Keratinocyte (primary cell): ENCODE data around the gene SSH2. TPM values are rescaled to one million over a fixed set of nuclear protein-coding genes. Genes with fewer than 3 reads are reported as not detected.

Experiments
- DNase-seq: peaks from one replicate; pipeline ENCODE4 v3.0.0-alpha.2; 2011; ENCODE audit warnings: low read depth, missing footprints, low spot score
- FAIRE-seq: peaks from 2 replicates; lab custom pipeline; 2011; peaks lifted over from hg19 to GRCh38; lab: Jason Lieb, UNC
- H2AFZ ChIP-seq: 2 replicates; pipeline ENCODE4 v1.6.0; 2012; ENCODE audit warnings: low read length, control low read depth, inconsistent platforms; ENCODE audit not compliant: control insufficient read depth
- H3K27ac ChIP-seq: 2 replicates; pipeline ENCODE4 v1.5.1; 2011; ENCODE audit warnings: low read length; ENCODE audit not compliant: control insufficient read depth, insufficient read depth
- H3K27me3 ChIP-seq: 3 replicates; pipeline ENCODE4 v1.6.0; 2011; ENCODE audit warnings: low read length; ENCODE audit not compliant: control insufficient read depth, insufficient read depth; ENCODE audit errors: extremely low read depth
- H3K36me3 ChIP-seq, 2 experiments: 2 replicates in 1 of 2; 3 replicates in 1 of 2; pipeline ENCODE4 v1.5.1; 2011; ENCODE audit warnings: low read length in 2 of 2, mild to moderate bottlenecking in 1 of 2; ENCODE audit not compliant: control insufficient read depth in 2 of 2, insufficient read depth in 2 of 2; ENCODE audit errors: extremely low read depth in 1 of 2
- H3K4me1 ChIP-seq: 3 replicates; pipeline ENCODE4 v1.5.1; 2011; ENCODE audit warnings: low read length; ENCODE audit not compliant: control insufficient read depth, insufficient read depth; ENCODE audit errors: extremely low read depth
- H3K4me2 ChIP-seq: 3 replicates; pipeline ENCODE4 v1.6.0; 2011; ENCODE audit warnings: low read depth, low read length; ENCODE audit not compliant: control insufficient read depth, insufficient read depth; ENCODE audit errors: extremely low read depth
- H3K4me3 ChIP-seq, 3 experiments: fragments of 200-600 bp in 1 of 3; sonication (generic) in 1 of 3; 2 replicates in 2 of 3; 3 replicates in 1 of 3; pipeline ENCODE4 v1.5.1; 2011 to 2016; ENCODE audit warnings: low read length in 3 of 3, mild to moderate bottlenecking in 3 of 3, control low read depth in 2 of 3, inconsistent platforms in 1 of 3, low read depth in 1 of 3, mixed read lengths in 1 of 3, mixed run types in 1 of 3, moderate library complexity in 1 of 3; ENCODE audit not compliant: control insufficient read depth in 2 of 3, insufficient read depth in 2 of 3; ENCODE audit errors: extremely low read depth in 1 of 3
- H3K79me2 ChIP-seq: 2 replicates; pipeline ENCODE4 v1.6.0; 2012; ENCODE audit warnings: low read length; ENCODE audit not compliant: control insufficient read depth, insufficient read depth
- H3K9ac ChIP-seq: 3 replicates; pipeline ENCODE4 v1.6.0; 2011; ENCODE audit warnings: low read length; ENCODE audit not compliant: control insufficient read depth, insufficient read depth; ENCODE audit errors: extremely low read depth
- H3K9me1 ChIP-seq: 3 replicates; pipeline ENCODE4 v1.6.0; 2011; ENCODE audit warnings: low read length; ENCODE audit not compliant: control insufficient read depth, insufficient read depth; ENCODE audit errors: extremely low read depth
- H3K9me3 ChIP-seq: 2 replicates; pipeline ENCODE4 v1.5.1; 2012; ENCODE audit warnings: low read depth, low read length; ENCODE audit not compliant: control insufficient read depth
- H4K20me1 ChIP-seq: 3 replicates; pipeline ENCODE4 v1.6.0; 2011; ENCODE audit warnings: low read length; ENCODE audit not compliant: control insufficient read depth, insufficient read depth; ENCODE audit errors: extremely low read depth
- EZH2 ChIP-seq: IDR thresholded peaks from one replicate; pipeline ENCODE4 v1.6.1; 2012; ENCODE audit warnings: inconsistent platforms, mild to moderate bottlenecking, low read length, moderate library complexity
- dilution Hi-C: fragments of 300-500 bp; cut with MboI; formaldehyde crosslinking; loops from one replicate; pipeline ENCODE4 v1.7.0; 2020; ENCODE audit warnings: low sequenced_read_pairs; ENCODE audit not compliant: extremely low pct_ligation_motif_present
- polyA plus RNA-seq, 5 experiments: library from polyadenylated mRNA; depleted of rRNA in 3 of 5; stranded (reverse) in 3 of 5; stranded (forward) in 1 of 5; unstranded in 1 of 5; fragments of >200 nt; gene quantifications; 1 replicate in 1 of 5; 2 replicates in 3 of 5; 3 replicates in 1 of 5; pipeline versions ENCODE4 v1.2.1 to v1.2.3, GENCODE V29; 2011 to 2012; ENCODE audit warnings: missing spikeins in 2 of 5, low read depth in 1 of 5, low replicate concordance in 1 of 5
- TF ChIP-seq, protein P1 (sequence below), 3 experiments: IDR thresholded peaks in 1 of 3; conservative IDR thresholded peaks in 1 of 3; optimal IDR thresholded peaks in 1 of 3; 2 replicates in 2 of 3; 3 replicates in 1 of 3; pipeline versions ENCODE3 to v1.5.1; 2011; ENCODE audit warnings: low read length in 3 of 3, mild to moderate bottlenecking in 3 of 3, moderate library complexity in 2 of 3, control low read depth in 1 of 3, inconsistent platforms in 1 of 3; ENCODE audit not compliant: insufficient read depth in 2 of 3; ENCODE audit errors: extremely low read depth in 1 of 3

Gene SSH2
- polyA plus RNA-seq, 1 donor (not counting 4 experiments of a cell fraction or from before 2014, with no cell fraction given): 13.9 TPM

DNA sequence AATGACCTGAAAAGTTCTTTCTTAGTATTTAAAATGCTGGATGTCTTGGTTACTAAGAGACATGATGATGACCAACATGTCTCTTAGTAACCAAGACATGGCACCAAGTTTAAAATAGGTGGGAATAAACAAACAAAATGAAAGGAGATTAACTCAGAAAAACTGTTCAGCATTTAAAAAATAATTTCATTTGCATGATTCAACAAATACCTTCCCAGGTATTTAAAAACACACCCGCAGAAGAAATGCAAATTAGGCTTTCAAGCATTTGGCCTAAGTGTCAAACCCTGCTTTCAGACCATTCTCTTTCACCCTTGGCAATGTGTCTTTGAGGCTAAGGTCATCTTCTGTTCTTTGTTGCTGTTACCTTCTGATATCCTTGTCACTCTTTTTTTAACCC is 215.9 kb downstream of the SSH2 start:
- H3K4me2 ChIP-seq: no peak overlapping the region
- dilution Hi-C loops: no loop called here
- no peak for DNase-seq
- no peak overlapping the region for H3K4me3 ChIP-seq
- H3K27ac ChIP-seq: no peak overlapping the region
- no peaks in the 10 kb centered on the region for H3K9me3 ChIP-seq
- H2AFZ ChIP-seq: no peak overlapping the region
- H3K27me3 ChIP-seq: no peaks in the 10 kb centered on the region
- H3K36me3 ChIP-seq: no peaks in the 10 kb centered on the region
- no peaks in the 10 kb centered on the region for H4K20me1 ChIP-seq
- TF ChIP-seq, protein P1, sequence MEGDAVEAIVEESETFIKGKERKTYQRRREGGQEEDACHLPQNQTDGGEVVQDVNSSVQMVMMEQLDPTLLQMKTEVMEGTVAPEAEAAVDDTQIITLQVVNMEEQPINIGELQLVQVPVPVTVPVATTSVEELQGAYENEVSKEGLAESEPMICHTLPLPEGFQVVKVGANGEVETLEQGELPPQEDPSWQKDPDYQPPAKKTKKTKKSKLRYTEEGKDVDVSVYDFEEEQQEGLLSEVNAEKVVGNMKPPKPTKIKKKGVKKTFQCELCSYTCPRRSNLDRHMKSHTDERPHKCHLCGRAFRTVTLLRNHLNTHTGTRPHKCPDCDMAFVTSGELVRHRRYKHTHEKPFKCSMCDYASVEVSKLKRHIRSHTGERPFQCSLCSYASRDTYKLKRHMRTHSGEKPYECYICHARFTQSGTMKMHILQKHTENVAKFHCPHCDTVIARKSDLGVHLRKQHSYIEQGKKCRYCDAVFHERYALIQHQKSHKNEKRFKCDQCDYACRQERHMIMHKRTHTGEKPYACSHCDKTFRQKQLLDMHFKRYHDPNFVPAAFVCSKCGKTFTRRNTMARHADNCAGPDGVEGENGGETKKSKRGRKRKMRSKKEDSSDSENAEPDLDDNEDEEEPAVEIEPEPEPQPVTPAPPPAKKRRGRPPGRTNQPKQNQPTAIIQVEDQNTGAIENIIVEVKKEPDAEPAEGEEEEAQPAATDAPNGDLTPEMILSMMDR (optimal IDR thresholded peaks at IDR 0.05 in 1 of 3, IDR thresholded peaks at IDR 0.05 in 1 of 3, conservative IDR thresholded peaks at IDR 0.05 in 1 of 3; ENCODE audit: extremely low read depth in 1 of 3, insufficient read depth in 2 of 3, low read length in 3 of 3): no peak
- TF ChIP-seq EZH2: no peak
- H3K9me1 ChIP-seq: no peaks in the 10 kb centered on the region
- H3K4me1 ChIP-seq: peaks cover 28% of the 10 kb centered on the region
- no peak overlapping the region for H3K9ac ChIP-seq
- no peaks in the 10 kb centered on the region for H3K79me2 ChIP-seq
- no peak for FAIRE-seq

DNA sequence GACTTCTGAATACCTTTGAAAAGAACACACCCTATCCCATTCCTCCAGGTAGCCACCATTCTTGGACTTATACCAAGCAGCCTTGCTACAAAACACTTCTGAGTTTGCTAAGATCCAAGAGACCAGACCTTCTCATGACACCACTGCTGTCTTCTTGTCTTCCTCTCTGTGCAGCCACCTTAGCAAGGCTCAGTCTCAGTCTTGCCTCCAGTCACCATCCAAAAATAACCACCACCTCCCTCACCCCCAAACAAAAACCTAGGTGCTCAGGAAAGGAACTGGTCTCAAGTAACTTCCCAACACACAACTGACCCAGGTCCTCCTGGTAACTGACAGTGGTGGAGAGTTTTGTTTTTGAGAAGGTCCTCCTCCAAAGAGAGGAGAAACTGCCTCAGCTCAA is 216.4 kb downstream of the SSH2 start:
- Histone ChIP-seq H3K9me3 (no peaks in the 10 kb centered on the region), H3K27ac (no peak overlapping the region), H2AFZ (no peak overlapping the region), H3K36me3 (no peaks in the 10 kb centered on the region), H3K9ac (no peak overlapping the region), H3K4me1 (peaks cover 28% of the 10 kb centered on the region), H4K20me1 (no peaks in the 10 kb centered on the region), H3K79me2 (no peaks in the 10 kb centered on the region), H3K9me1 (no peaks in the 10 kb centered on the region), H3K4me2 (no peak overlapping the region), H3K27me3 (no peaks in the 10 kb centered on the region), H3K4me3 (no peak overlapping the region)
- FAIRE-seq: no peak
- no peak for DNase-seq
- TF ChIP-seq EZH2: no peak
- TF ChIP-seq, protein P1 (optimal IDR thresholded peaks at IDR 0.05 in 1 of 3, IDR thresholded peaks at IDR 0.05 in 1 of 3, conservative IDR thresholded peaks at IDR 0.05 in 1 of 3; ENCODE audit: extremely low read depth in 1 of 3, insufficient read depth in 2 of 3, low read length in 3 of 3): no peak
- dilution Hi-C loops: no loop called here
